Lower leg skin (tissue), 3 donors: ENCODE measurements around the gene PRELID3B.

ENCODE experiments used
- POLR2A ChIP-seq, 2 donors: fragments of 450-650 bp; IDR thresholded peaks; one replicate each; pipeline ENCODE4 v1.6.1; 2016 to 2017; ENCODE audit warnings: antibody characterized with exemption in 2 of 2, mild to moderate bottlenecking in 1 of 2, moderate library complexity in 1 of 2
- TF ChIP-seq, protein P1 (sequence below), 3 donors: fragments of 450-650 bp; IDR thresholded peaks; one replicate each; pipeline ENCODE4 v1.5.1; 2016; ENCODE audit warnings: antibody characterized with exemption in 3 of 3, mild to moderate bottlenecking in 3 of 3, moderate library complexity in 2 of 3

DNA sequence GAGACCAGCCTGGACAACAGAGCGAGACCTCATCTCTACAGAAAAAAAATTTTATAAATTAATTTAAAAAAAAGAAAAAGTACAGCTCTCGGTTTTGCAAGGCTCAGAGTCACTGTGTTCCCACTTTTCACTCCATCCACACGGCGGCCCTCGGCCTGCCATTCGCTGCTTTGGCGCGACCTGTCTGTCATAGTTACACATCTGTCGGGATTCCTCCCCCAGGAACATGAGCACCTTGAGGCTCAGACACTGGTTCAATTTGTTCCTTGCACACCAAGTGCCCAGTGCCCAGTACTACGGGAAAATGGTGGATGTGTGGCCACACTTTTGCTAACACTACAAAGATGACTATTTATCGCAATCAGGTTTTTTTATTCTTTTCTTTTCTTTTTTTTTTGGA, 43.9 kb downstream of the PRELID3B start:
- TF ChIP-seq, protein P1, sequence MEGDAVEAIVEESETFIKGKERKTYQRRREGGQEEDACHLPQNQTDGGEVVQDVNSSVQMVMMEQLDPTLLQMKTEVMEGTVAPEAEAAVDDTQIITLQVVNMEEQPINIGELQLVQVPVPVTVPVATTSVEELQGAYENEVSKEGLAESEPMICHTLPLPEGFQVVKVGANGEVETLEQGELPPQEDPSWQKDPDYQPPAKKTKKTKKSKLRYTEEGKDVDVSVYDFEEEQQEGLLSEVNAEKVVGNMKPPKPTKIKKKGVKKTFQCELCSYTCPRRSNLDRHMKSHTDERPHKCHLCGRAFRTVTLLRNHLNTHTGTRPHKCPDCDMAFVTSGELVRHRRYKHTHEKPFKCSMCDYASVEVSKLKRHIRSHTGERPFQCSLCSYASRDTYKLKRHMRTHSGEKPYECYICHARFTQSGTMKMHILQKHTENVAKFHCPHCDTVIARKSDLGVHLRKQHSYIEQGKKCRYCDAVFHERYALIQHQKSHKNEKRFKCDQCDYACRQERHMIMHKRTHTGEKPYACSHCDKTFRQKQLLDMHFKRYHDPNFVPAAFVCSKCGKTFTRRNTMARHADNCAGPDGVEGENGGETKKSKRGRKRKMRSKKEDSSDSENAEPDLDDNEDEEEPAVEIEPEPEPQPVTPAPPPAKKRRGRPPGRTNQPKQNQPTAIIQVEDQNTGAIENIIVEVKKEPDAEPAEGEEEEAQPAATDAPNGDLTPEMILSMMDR (IDR thresholded peaks at IDR 0.05): no peak
- TF ChIP-seq POLR2A (IDR thresholded peaks at IDR 0.05): no peak
